Large intestine (tissue), 3 donors: ENCODE results near the gene PCSK4. TPM values are rescaled to one million over a fixed set of nuclear protein-coding genes. Genes with fewer than 3 reads are reported as not detected.
"Not testable (repeated sequence)": the region's sequence is repeated elsewhere in the genome, so short reads cannot be mapped to it uniquely, and the experiment has no call there.

Source experiments
- DNase-seq, 2 donors: peaks; one replicate each; pipeline versions ENCODE4 v3.0.0 to v3.0.0-alpha.2; 2013
- H3K27ac ChIP-seq: one replicate; pipeline ENCODE4 v1.5.1; 2013; ENCODE audit warnings: low read length
- H3K27me3 ChIP-seq: 2 replicates; pipeline ENCODE4 v1.6.1; 2013; ENCODE audit warnings: low read length; ENCODE audit not compliant: control insufficient read depth, insufficient read depth
- H3K36me3 ChIP-seq: 2 replicates; pipeline ENCODE4 v1.6.1; 2013; ENCODE audit warnings: low read length; ENCODE audit not compliant: control insufficient read depth, insufficient read depth
- H3K4me1 ChIP-seq: one replicate; pipeline ENCODE4 v1.6.1; 2013; ENCODE audit warnings: low read length; ENCODE audit not compliant: control insufficient read depth, insufficient read depth
- H3K4me3 ChIP-seq: one replicate; pipeline ENCODE4 v1.5.1; 2013; ENCODE audit warnings: low read length
- H3K9me3 ChIP-seq: one replicate; pipeline ENCODE4 v1.6.1; 2013; ENCODE audit warnings: mild to moderate bottlenecking, low read depth, low read length, moderate library complexity; ENCODE audit not compliant: control insufficient read depth
- WGBS: methylation state at CpG from one replicate; pipeline ENCODE4 v1.1.5; 2013; ENCODE audit warnings: low lambda C conversion rate; ENCODE audit not compliant: insufficient coverage; 5-methylcytosine and 5-hydroxymethylcytosine counted together
- polyA plus RNA-seq: library from polyadenylated mRNA; unstranded; fragments of 120-200 nt; gene quantifications from one replicate; pipeline ENCODE4 v1.2.1, GENCODE V29; 2013

The PCSK4 gene
- polyA plus RNA-seq, 1 donor: 4.7 TPM

DNA sequence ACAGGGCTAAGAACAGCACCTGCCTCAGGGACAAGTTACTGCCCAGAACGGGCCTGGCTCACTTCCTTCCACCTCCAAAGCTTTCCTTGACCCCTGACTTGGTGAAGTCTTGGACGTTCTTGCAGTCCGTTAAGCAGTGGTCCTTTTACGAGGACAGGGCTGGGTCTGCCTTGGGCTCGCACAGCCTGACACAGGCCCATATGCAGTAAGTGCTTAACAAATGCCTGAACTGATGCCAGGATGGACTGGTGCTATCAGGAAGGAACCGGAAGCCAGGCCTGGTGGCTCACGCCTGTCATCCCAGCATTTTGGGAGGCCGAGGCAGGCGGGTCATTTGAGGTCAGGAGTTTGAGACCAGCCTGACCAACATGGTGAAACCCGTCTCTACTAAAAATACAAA lies 31.9 kb upstream of the PCSK4 start:
- WGBS: no CpG with 5 or more reads among the region's 10 CpGs
- peaks cover 3% of the 10 kb centered on the region for H3K9me3 ChIP-seq
- no peak overlapping the region for H3K4me3 ChIP-seq
- DNase-seq: no peak
- H3K36me3 ChIP-seq: no peaks in the 10 kb centered on the region
- H3K27me3 ChIP-seq: peaks cover 48% of the 10 kb centered on the region
- no peaks in the 10 kb centered on the region for H3K4me1 ChIP-seq
- no peak overlapping the region for H3K27ac ChIP-seq

GRCh38 chr19:1521636-1522035 lies 31.5 kb upstream of the PCSK4 start:
- no CpG with 5 or more reads among the region's 14 CpGs for WGBS
- DNase-seq: no peak
- Histone ChIP-seq H3K27ac (no peak overlapping the region), H3K4me3 (no peak overlapping the region), H3K9me3 (peaks cover 3% of the 10 kb centered on the region), H3K4me1 (no peaks in the 10 kb centered on the region), H3K36me3 (no peaks in the 10 kb centered on the region), H3K27me3 (peaks cover 52% of the 10 kb centered on the region)

DNA sequence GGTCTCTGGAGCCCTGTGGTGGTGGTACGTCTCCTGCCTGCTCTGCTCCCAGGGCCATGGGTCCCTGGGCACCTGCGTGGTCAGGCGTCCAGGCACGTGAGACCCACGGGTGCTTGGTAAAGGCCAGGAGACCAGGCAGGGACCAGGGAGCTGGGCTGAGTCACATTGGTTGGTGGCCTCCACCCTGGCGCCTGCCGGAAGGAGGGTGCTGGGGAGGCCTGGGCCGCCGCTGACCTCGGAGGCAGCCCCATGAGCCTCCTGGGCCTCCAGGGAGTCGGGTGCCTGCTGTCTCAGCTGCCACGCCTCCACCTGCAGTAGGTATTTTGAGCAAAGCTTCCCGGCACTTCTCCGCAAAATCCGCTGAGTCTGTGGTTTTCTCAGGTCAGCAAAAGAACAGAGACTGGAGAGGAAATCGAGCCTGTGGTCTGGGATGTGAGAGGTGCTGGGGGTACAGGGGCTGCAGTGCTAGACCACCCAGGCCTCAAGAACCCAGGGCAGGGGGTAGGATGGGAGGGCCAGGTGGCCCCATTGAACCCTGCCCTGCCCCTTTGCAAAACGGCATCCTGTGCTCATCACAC lies 30.1 kb upstream of the PCSK4 start:
- 80% methylated on average over 1 of the region's 17 CpGs for WGBS
- Histone ChIP-seq H3K9me3 (peaks cover 7% of the 10 kb centered on the region), H3K4me1 (no peaks in the 10 kb centered on the region), H3K4me3 (no peak overlapping the region), H3K27ac (no peak overlapping the region), H3K36me3 (no peaks in the 10 kb centered on the region), H3K27me3 (peaks cover 46% of the 10 kb centered on the region)
- DNase-seq: no peak

GRCh38 chr19:1519802-1520201 lies 29.7 kb upstream of the PCSK4 start:
- no CpG with 5 or more reads among the region's 8 CpGs for WGBS
- H3K36me3 ChIP-seq, DNase-seq, H3K4me3 ChIP-seq, H3K27ac ChIP-seq, H3K9me3 ChIP-seq, H3K4me1 ChIP-seq: not testable (repeated sequence)
- H3K27me3 ChIP-seq: peaks cover 42% of the 10 kb centered on the region

- Histone ChIP-seq H3K27me3 (peaks cover 39% of the 10 kb centered on the region), H3K36me3 (no peaks in the 10 kb centered on the region), H3K4me3 (no peak overlapping the region), H3K9me3 (peaks cover 7% of the 10 kb centered on the region), H3K27ac (no peak overlapping the region), H3K4me1 (no peaks in the 10 kb centered on the region)
- DNase-seq: no peak
- no CpG with 5 or more reads among the region's 4 CpGs for WGBS
Observed at GRCh38 chr19:1518471-1518870, 28.3 kb upstream of the PCSK4 start.

- H3K36me3 ChIP-seq: no peaks in the 10 kb centered on the region
- peaks cover 7% of the 10 kb centered on the region for H3K9me3 ChIP-seq
- no peak for DNase-seq
- H3K4me1 ChIP-seq: peaks cover 9% of the 10 kb centered on the region
- no peak overlapping the region for H3K4me3 ChIP-seq
- 83% methylated on average over 1 of the region's 8 CpGs for WGBS
- H3K27me3 ChIP-seq: peaks cover 24% of the 10 kb centered on the region
- no peak overlapping the region for H3K27ac ChIP-seq
Observed at GRCh38 chr19:1516395-1516753, 26.2 kb upstream of the PCSK4 start.

DNA sequence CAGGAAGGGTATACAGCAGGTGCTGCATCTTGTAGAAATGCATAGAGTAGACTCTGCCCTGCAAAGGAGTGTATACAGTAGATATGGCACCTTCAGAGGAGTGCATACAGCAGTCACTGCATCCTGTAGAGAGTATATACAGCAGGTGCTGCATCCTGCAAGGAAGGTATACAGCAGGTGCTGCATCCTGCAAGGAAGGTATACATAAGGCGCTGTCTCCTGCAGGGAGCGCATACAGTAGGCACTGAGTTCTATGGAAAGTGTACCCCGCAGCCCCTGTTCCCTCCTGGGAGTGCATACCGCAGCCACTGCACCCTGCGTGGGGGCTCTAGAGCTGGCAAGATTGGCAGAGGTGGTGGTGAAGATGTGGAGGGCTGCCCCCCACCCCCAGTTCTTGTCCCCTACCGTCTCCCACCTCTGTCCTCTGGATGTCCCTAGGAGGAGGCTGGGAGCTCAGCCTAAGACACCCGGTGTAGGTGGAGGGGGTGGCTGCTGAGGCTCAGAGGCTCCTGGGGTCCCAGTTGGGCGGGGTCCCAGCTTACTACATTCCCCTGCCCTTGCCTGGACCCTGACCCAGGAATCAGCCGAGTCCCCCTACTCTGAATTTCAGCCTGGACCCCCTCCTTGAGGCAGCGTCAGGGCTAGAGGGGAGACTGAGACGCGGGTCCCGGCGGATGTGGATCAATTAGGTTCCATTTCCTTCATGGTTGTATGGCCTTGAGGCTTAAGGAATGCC lies 25.0 kb upstream of the PCSK4 start:
- no peaks in the 10 kb centered on the region for H3K36me3 ChIP-seq
- H3K27me3 ChIP-seq: peaks cover 24% of the 10 kb centered on the region
- H3K27ac ChIP-seq: no peak overlapping the region
- peaks cover 19% of the 10 kb centered on the region for H3K4me1 ChIP-seq
- no CpG with 5 or more reads among the region's 14 CpGs for WGBS
- DNase-seq: no peak
- peaks cover 7% of the 10 kb centered on the region for H3K9me3 ChIP-seq
- no peak overlapping the region for H3K4me3 ChIP-seq

GRCh38 chr19:1514295-1514661 lies 24.1 kb upstream of the PCSK4 start:
- peaks cover 7% of the 10 kb centered on the region for H3K9me3 ChIP-seq
- no peak for DNase-seq
- peaks cover 24% of the 10 kb centered on the region for H3K27me3 ChIP-seq
- no peaks in the 10 kb centered on the region for H3K36me3 ChIP-seq
- H3K4me1 ChIP-seq: peaks cover 24% of the 10 kb centered on the region
- H3K27ac ChIP-seq: no peak overlapping the region
- WGBS: no CpG with 5 or more reads among the region's 10 CpGs
- H3K4me3 ChIP-seq: no peak overlapping the region

- H3K27me3 ChIP-seq: peaks cover 23% of the 10 kb centered on the region
- peak overlapping the region; percentile 68 for H3K27ac ChIP-seq
- H3K4me3 ChIP-seq: peak overlapping the region; percentile 55
- peak; percentile 62 to 82 for DNase-seq
- H3K4me1 ChIP-seq: peaks cover 24% of the 10 kb centered on the region
- H3K9me3 ChIP-seq: peaks cover 7% of the 10 kb centered on the region
- no CpG with 5 or more reads among the region's 52 CpGs for WGBS
- H3K36me3 ChIP-seq: no peaks in the 10 kb centered on the region
Observed at GRCh38 chr19:1513499-1514294, 23.5 kb upstream of the PCSK4 start.

GRCh38 chr19:1512671-1513498 lies 22.7 kb upstream of the PCSK4 start, which contains the start of gene ADAMTSL5:
Gene ADAMTSL5, minus strand, starts transcription at chr19:1513019. Its CDS starts 2,076 bp downstream, at chr19:1510943.
- Histone ChIP-seq H3K27ac (peak within 1 kb of the TSS; percentile 77), H3K4me3 (peak within 1 kb of the TSS; percentile 80), H3K4me1 (peaks cover 29% of the 10 kb centered on the region), H3K27me3 (peaks cover 18% of the 10 kb centered on the region), H3K9me3 (peaks cover 12% of the 10 kb centered on the region), H3K36me3 (no peaks in the 10 kb centered on the region)
- WGBS: no CpG with 5 or more reads among the region's 78 CpGs
- peak; percentile 75 to 88 for DNase-seq
